Epithelial cell of proximal tubule (primary cell): ENCODE data around the gene ANKRD13A. TPM values are rescaled to one million over a fixed set of nuclear protein-coding genes. Genes with fewer than 3 reads are reported as not detected.
"Not testable (repeated sequence)": the region's sequence is repeated elsewhere in the genome, so short reads cannot be mapped to it uniquely, and the experiment has no call there.

Experiments used
- DNase-seq: peaks from one replicate; pipeline ENCODE4 v3.0.0-alpha.2; 2011; ENCODE audit warnings: low read depth
- H3K4me3 ChIP-seq: 2 replicates; pipeline ENCODE4 v1.5.1; 2011; ENCODE audit warnings: low read depth, mild to moderate bottlenecking, low read length
- CTCF ChIP-seq: conservative IDR thresholded peaks from 2 replicates; pipeline ENCODE4 v1.5.1; 2012; ENCODE audit warnings: low read depth, mild to moderate bottlenecking, low read length
- total RNA-seq: library from RNA; depleted of rRNA; stranded (reverse); fragments of >200 nt; gene quantifications from 2 replicates; pipeline ENCODE4 v1.2.3, GENCODE V29; 2015

The ANKRD13A gene
- total RNA-seq, 1 donor from 2014 or later: 43.8 TPM

GRCh38 chr12:110071504-110071903 is 72.3 kb downstream of the ANKRD13A start:
- no peak for TF ChIP-seq CTCF
- no peak for DNase-seq
- H3K4me3 ChIP-seq: no peak overlapping the region

GRCh38 chr12:110071967-110072366 is 72.7 kb downstream of the ANKRD13A start:
- DNase-seq: no peak
- TF ChIP-seq CTCF: no peak
- no peak overlapping the region for H3K4me3 ChIP-seq

GRCh38 chr12:110072636-110073035 is 73.4 kb downstream of the ANKRD13A start:
- not testable (repeated sequence) for H3K4me3 ChIP-seq, DNase-seq

- no peak for TF ChIP-seq CTCF
- no peak for DNase-seq
- peak overlapping the region; percentile 28 for H3K4me3 ChIP-seq
Measured at GRCh38 chr12:110073049-110073831, 74.0 kb downstream of the ANKRD13A start.

- no peak for TF ChIP-seq CTCF
- DNase-seq: no peak
- H3K4me3 ChIP-seq: no peak overlapping the region
Measured at GRCh38 chr12:110074089-110074488, 74.9 kb downstream of the ANKRD13A start.

- H3K4me3 ChIP-seq: no peak overlapping the region
- no peak for TF ChIP-seq CTCF
Measured at GRCh38 chr12:110075880-110076279, 76.7 kb downstream of the ANKRD13A start.

GRCh38 chr12:110077800-110078199 is 78.6 kb downstream of the ANKRD13A start:
- no peak overlapping the region for H3K4me3 ChIP-seq
- no peak for TF ChIP-seq CTCF
- no peak for DNase-seq

More at GRCh38 chr12:110075880-110076279, 76.7 kb downstream of the ANKRD13A start:
- DNase-seq: no peak
